ENCODE data around the gene PNMA1. TPM values are rescaled to one million over a fixed set of nuclear protein-coding genes. Genes with fewer than 3 reads are reported as not detected.
A peak's percentile ranks its signal among the peaks of the same experiment; 100 is the strongest.

PNMA1 gene
- total and polyA plus RNA-seq, 2 of the 13 experiments (the other 11 are each of a cell fraction or from before 2014, with no cell fraction given) = 7.0 to 8.3 TPM

DNA sequence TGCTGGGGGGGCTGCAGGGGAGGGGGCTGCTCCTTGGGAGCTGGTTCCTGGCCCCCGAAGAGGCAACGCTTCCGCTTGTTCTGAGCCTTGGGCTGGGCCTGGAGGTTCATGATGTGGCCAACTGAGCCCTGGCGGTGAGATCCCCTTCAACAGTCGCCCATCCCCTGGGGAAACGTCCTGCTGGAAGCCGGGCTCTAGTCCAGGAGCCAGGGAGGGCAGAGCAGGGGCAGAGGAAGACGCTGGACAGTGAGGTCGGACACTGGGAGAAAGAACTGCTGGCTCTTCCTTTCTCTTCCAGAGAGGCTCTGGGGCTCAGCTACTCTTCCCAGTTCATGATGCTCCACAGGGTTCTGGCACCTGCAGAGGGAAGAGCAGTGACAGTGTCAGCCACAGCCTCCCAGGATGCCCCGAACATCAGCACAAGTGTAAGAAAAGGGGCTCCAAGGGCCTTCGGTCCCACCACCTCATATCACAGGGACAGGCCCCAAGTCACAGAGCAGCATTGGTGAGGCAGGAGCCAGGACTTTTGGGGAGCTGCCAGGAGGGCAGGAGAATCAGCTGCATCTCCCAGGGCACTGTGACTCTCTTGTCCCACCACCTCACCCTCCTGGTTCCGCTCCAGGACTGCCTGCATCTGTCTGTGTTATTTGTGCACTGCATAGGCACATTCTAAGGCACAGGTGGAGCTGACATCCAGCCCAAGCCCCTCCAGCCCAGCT lies 25.9 kb upstream of the PNMA1 start:
- H3K9me3 ChIP-seq (ENCODE audit: low read length) = no peaks in the 10 kb centered on the region
- peaks cover 57% of the 10 kb centered on the region for H3K79me2 ChIP-seq (ENCODE audit: insufficient read depth, low read length)
- 100% methylated on average over 6 of the region's 12 CpGs for WGBS (ENCODE audit: low lambda C conversion rate)
- peaks cover 11 to 26% of the 10 kb centered on the region in 2 experiments for H3K36me3 ChIP-seq (replicated peaks in 1 of 2; ENCODE audit: control insufficient read depth in 1 of 2, insufficient read depth in 2 of 2, low read length in 2 of 2)
- no peak for FAIRE-seq
- ATAC-seq = no peak
- DNase-seq (ENCODE audit: low spot score) = no peak
- no TSS peak for BruUV-seq (replicated peaks)
- H3K9ac ChIP-seq (ENCODE audit: insufficient read depth, low read depth, low read length) = no peak overlapping the region
- TF ChIP-seq HNRNPLL (IDR thresholded peaks at IDR 0.05; ENCODE audit: low read depth, low read length, poor library complexity, severe bottlenecking) (no peak), BORCS8-MEF2B (CRISPR knock-in tag; IDR thresholded peaks at IDR 0.05) (0 out of 2 replicates have a peak, but pooled peaks have one; percentile 33)
- peak overlapping the region; percentile 61 for H3K27ac ChIP-seq (ENCODE audit: extremely low read length, insufficient read depth, low read length)
- H3K4me2 ChIP-seq (ENCODE audit: low read depth, low read length) = no peak overlapping the region
- ChIA-PET CTCF (ENCODE audit: low intra/inter-chr PET ratio, low total read pairs) (no interaction called here), POLR2A (interaction anchor here (1.0 to 3.9 kb wide), 7 partner anchors 8 to 112 kb away, joined by 3 to 26 read pairs (median 6); partner anchors contain the start of gene PTGR2)
- H3K27me3 ChIP-seq (ENCODE audit: control insufficient read depth in 1 of 2, insufficient read depth in 2 of 2, low read length in 2 of 2) = no peaks in the 10 kb centered on the region
- in situ Hi-C loops (cut with HindIII; ENCODE audit: extremely low pct_ligation_motif_present, low pct_unique_long_range_greater_than_20kb) (loop anchor here (25.0 kb wide), 1 partner anchor 297 kb away; no protein-coding TSS in a partner anchor), intact Hi-C loops (cut with micrococcal nuclease; ENCODE audit: unreplicated experiment) (no loop called here)
- peaks cover 45% of the 10 kb centered on the region for H4K20me1 ChIP-seq (ENCODE audit: insufficient read depth, low read length)
- H2AFZ ChIP-seq (ENCODE audit: low read length) = no peak overlapping the region
- H3K4me3 ChIP-seq (replicated peaks in 1 of 3; ENCODE audit: insufficient read depth in 1 of 3, low read depth in 2 of 3, low read length in 3 of 3) = no peak overlapping the region
- peaks cover 56% of the 10 kb centered on the region for H3K4me1 ChIP-seq (ENCODE audit: insufficient read depth, low read length)

DNA sequence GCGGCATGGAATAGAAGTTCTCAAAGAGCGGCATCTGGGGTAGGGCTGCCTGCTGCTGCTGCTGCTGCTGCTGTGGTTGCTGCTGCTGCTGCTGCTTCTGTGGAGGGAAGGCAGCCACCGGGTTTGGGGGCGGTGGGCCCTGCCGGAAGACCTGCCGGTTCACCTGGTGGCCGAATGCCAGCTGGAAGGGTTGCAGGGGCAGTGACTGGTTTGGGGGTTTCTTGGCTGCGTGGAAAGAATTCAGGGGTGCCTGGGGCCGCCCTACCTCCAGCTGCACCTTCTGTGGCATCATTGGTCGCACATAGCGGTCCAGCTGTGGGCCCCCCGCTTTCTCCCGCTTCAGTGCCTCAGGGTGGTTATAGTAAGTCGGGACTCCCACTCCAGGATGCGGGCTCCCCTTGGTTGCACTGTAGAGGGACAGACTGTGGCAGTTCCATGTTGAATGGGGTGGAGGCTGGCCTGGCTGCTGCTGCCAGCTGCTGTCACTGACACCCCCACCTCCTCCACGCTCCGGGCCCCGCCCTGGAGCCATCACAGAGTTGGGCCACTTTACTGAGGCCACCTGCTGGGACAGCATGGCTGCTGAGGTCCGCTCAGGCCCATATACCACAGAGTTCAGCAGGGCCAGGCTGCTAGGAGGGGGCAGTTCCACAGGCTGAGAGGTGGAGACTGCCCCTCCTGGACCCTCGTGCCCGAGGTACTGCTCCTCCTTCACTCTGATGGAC lies 25.2 kb upstream of the PNMA1 start:
- Histone ChIP-seq H4K20me1 (ENCODE audit: insufficient read depth, low read length) (peaks cover 38% of the 10 kb centered on the region), H3K4me2 (ENCODE audit: low read depth, low read length) (no peak overlapping the region), H3K9ac (ENCODE audit: insufficient read depth, low read depth, low read length) (no peak overlapping the region), H3K79me2 (ENCODE audit: insufficient read depth, low read length) (peaks cover 50% of the 10 kb centered on the region), H3K27me3 (ENCODE audit: control insufficient read depth in 1 of 2, insufficient read depth in 2 of 2, low read length in 2 of 2) (no peaks in the 10 kb centered on the region), H3K36me3 (replicated peaks in 1 of 2; ENCODE audit: control insufficient read depth in 1 of 2, insufficient read depth in 2 of 2, low read length in 2 of 2) (peaks cover 11 to 33% of the 10 kb centered on the region in 2 experiments), H2AFZ (ENCODE audit: low read length) (no peak overlapping the region), H3K27ac (ENCODE audit: extremely low read length, insufficient read depth, low read length) (no peak overlapping the region), H3K9me3 (ENCODE audit: low read length) (no peaks in the 10 kb centered on the region), H3K4me3 (replicated peaks in 1 of 3; ENCODE audit: insufficient read depth in 1 of 3, low read depth in 2 of 3, low read length in 3 of 3) (no peak overlapping the region), H3K4me1 (ENCODE audit: insufficient read depth, low read length) (peaks cover 49% of the 10 kb centered on the region)
- FAIRE-seq (no peak), DNase-seq (ENCODE audit: low spot score) (no peak), ATAC-seq (no peak)
- 99% methylated on average over 11 of the region's 21 CpGs for WGBS (ENCODE audit: low lambda C conversion rate)
- intact Hi-C loops (cut with micrococcal nuclease; ENCODE audit: unreplicated experiment) = no loop called here
- in situ Hi-C loops (cut with HindIII; ENCODE audit: extremely low pct_ligation_motif_present, low pct_unique_long_range_greater_than_20kb) = loop anchor here (25.0 kb wide), 1 partner anchor 298 kb away; no protein-coding TSS in a partner anchor
- BruUV-seq (replicated peaks) = TSS peak; percentile 29
- ChIA-PET POLR2A (interaction anchor here (3.5 to 3.9 kb wide), 2 partner anchors 15 to 20 kb away, joined by 24 to 26 read pairs; a partner anchor contains a TSS), CTCF (ENCODE audit: low intra/inter-chr PET ratio, low total read pairs) (no interaction called here)
- TF ChIP-seq ZNF292 (CRISPR knock-in tag; IDR thresholded peaks at IDR 0.05; ENCODE audit: borderline replicate concordance, low read depth) = no peak
- no peak for TF ChIP-seq MATR3 (CRISPR knock-in tag; IDR thresholded peaks at IDR 0.05)
- TF ChIP-seq, protein P1, sequence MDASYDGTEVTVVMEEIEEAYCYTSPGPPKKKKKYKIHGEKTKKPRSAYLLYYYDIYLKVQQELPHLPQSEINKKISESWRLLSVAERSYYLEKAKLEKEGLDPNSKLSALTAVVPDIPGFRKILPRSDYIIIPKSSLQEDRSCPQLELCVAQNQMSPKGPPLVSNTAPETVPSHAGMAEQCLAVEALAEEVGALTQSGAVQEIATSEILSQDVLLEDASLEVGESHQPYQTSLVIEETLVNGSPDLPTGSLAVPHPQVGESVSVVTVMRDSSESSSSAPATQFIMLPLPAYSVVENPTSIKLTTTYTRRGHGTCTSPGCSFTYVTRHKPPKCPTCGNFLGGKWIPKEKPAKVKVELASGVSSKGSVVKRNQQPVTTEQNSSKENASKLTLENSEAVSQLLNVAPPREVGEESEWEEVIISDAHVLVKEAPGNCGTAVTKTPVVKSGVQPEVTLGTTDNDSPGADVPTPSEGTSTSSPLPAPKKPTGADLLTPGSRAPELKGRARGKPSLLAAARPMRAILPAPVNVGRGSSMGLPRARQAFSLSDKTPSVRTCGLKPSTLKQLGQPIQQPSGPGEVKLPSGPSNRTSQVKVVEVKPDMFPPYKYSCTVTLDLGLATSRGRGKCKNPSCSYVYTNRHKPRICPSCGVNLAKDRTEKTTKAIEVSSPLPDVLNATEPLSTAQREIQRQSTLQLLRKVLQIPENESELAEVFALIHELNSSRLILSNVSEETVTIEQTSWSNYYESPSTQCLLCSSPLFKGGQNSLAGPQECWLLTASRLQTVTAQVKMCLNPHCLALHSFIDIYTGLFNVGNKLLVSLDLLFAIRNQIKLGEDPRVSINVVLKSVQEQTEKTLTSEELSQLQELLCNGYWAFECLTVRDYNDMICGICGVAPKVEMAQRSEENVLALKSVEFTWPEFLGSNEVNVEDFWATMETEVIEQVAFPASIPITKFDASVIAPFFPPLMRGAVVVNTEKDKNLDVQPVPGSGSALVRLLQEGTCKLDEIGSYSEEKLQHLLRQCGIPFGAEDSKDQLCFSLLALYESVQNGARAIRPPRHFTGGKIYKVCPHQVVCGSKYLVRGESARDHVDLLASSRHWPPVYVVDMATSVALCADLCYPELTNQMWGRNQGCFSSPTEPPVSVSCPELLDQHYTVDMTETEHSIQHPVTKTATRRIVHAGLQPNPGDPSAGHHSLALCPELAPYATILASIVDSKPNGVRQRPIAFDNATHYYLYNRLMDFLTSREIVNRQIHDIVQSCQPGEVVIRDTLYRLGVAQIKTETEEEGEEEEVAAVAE (CRISPR knock-in tag; IDR thresholded peaks at IDR 0.05; ENCODE audit: borderline replicate concordance) = no peak
- TF ChIP-seq ZNF235 (CRISPR knock-in tag; IDR thresholded peaks at IDR 0.05; ENCODE audit: borderline replicate concordance) = no peak
- TF ChIP-seq FOXM1 (CRISPR knock-in tag; IDR thresholded peaks at IDR 0.05) = no peak
- TF ChIP-seq, protein P2, sequence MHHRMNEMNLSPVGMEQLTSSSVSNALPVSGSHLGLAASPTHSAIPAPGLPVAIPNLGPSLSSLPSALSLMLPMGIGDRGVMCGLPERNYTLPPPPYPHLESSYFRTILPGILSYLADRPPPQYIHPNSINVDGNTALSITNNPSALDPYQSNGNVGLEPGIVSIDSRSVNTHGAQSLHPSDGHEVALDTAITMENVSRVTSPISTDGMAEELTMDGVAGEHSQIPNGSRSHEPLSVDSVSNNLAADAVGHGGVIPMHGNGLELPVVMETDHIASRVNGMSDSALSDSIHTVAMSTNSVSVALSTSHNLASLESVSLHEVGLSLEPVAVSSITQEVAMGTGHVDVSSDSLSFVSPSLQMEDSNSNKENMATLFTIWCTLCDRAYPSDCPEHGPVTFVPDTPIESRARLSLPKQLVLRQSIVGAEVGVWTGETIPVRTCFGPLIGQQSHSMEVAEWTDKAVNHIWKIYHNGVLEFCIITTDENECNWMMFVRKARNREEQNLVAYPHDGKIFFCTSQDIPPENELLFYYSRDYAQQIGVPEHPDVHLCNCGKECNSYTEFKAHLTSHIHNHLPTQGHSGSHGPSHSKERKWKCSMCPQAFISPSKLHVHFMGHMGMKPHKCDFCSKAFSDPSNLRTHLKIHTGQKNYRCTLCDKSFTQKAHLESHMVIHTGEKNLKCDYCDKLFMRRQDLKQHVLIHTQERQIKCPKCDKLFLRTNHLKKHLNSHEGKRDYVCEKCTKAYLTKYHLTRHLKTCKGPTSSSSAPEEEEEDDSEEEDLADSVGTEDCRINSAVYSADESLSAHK (CRISPR knock-in tag; IDR thresholded peaks at IDR 0.05; ENCODE audit: borderline replicate concordance) = no peak

Measured in HepG2 (cell line).